NCI-H510A treated with DMSO at 0.1 percent for 48 hours (cell line): ENCODE measurements around the gene NID1.

Experiments
- DNase-seq: peaks from one replicate; lab custom pipeline; 2025; lab: John Stamatoyannopoulos, UW

The NID1 gene

GRCh38 chr1:236067854-236068454, 3.1 kb upstream of the NID1 start:
- DNase-seq = peak; percentile 77

- no peak for DNase-seq
Measured at GRCh38 chr1:236066828-236067386, 2.0 kb upstream of the NID1 start.

GRCh38 chr1:236066054-236066453, 1.2 kb upstream of the NID1 start:
- DNase-seq = no peak

- no peak for DNase-seq
Measured at GRCh38 chr1:236065509-236066005, 667 bp upstream of the NID1 start.

GRCh38 chr1:236063919-236064673, 794 bp downstream of the NID1 start:
- DNase-seq = no peak

- DNase-seq = no peak
Measured at GRCh38 chr1:236063551-236063918, 1.4 kb downstream of the NID1 start.

GRCh38 chr1:236060286-236060685, 4.6 kb downstream of the NID1 start:
- DNase-seq = no peak

- DNase-seq = no peak
Measured at GRCh38 chr1:236059011-236059410, 5.9 kb downstream of the NID1 start.

- peak; percentile 16 for DNase-seq
Measured at GRCh38 chr1:236058141-236058934, 6.6 kb downstream of the NID1 start.

- DNase-seq = no peak
Measured at GRCh38 chr1:236057546-236057945, 7.3 kb downstream of the NID1 start.

- no peak for DNase-seq
Measured at GRCh38 chr1:236052232-236052993, 12.5 kb downstream of the NID1 start.

- no peak for DNase-seq
Measured at GRCh38 chr1:236051242-236051791, 13.6 kb downstream of the NID1 start.

GRCh38 chr1:236045771-236046170, 19.1 kb downstream of the NID1 start:
- no peak for DNase-seq

- no peak for DNase-seq
Measured at GRCh38 chr1:236044341-236044740, 20.5 kb downstream of the NID1 start.

- DNase-seq = no peak
Measured at GRCh38 chr1:236041631-236042618, 23.0 kb downstream of the NID1 start.

- DNase-seq = peak; percentile 54
Measured at GRCh38 chr1:236039740-236040685, 24.9 kb downstream of the NID1 start.

GRCh38 chr1:236038034-236038433, 26.9 kb downstream of the NID1 start:
- no peak for DNase-seq

GRCh38 chr1:236035681-236036101, 29.2 kb downstream of the NID1 start:
- no peak for DNase-seq

GRCh38 chr1:236033336-236033735, 31.6 kb downstream of the NID1 start:
- DNase-seq = no peak
